Measurements from ENCODE around the gene ERCC4.

The ERCC4 gene

DNA sequence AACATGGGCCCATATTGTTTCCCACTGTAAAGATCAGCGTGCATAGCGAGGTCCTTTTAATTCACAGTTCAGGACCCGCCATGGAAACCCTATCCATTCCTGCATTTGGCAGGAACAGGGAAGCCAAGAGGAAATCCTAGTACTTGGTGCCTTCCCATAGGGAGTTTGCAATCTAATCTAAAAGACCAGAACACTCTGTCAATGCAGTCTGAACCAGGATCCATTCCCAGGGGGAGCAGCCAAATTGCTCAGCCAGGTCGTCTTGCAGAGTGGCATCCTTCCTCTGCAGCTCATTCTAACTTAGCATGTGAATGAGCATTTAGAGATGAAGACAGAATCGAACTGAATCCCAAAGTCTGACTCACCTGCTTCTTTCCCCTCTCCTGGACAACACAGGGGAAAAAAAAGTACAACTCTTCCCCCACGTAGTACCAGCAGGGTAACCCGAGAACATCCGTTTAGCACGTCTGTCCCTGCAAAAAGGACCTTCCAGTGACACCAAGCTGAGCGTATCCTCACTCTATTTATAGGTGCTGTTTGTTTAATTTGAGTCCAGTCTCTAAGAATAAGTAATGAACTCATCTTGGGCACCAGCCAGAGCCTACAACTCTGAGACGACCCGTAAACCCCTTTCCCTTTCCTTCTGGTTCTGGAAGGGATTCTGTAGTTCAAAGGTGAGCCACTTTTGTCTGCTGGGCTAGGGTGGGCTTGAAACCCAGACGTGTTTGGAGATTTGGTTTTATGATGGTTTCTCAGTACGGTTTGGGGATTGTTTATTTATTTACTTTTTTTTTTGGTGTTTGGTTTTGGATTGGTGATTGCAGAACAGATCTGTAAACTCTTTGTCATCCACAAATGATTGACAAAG, 74.5 kb downstream of the ERCC4 start:
- DNase-seq (ENCODE audit: low read depth in 2 of 2), result no peak

DNA sequence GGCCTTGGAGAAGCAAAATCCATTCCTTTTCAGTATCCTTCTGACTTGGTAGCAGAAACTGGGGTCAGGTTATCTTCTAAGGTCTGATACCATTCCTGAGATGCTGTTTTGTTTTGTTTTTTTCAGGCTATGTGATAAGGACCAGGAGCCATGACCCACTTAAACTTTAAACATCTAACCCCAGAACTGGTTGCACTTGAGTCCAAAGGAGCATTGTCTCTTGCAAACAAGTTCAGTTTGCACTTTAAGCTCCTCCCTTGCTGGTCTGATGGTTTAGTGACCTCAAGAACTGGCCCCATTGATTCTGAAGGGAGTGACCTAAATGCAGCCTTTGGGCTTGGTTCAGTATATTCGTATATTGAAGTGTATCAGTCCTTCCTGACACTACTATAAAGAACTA, 75.2 kb downstream of the ERCC4 start:
- DNase-seq (ENCODE audit: low read depth in 2 of 2), result no peak

DNA sequence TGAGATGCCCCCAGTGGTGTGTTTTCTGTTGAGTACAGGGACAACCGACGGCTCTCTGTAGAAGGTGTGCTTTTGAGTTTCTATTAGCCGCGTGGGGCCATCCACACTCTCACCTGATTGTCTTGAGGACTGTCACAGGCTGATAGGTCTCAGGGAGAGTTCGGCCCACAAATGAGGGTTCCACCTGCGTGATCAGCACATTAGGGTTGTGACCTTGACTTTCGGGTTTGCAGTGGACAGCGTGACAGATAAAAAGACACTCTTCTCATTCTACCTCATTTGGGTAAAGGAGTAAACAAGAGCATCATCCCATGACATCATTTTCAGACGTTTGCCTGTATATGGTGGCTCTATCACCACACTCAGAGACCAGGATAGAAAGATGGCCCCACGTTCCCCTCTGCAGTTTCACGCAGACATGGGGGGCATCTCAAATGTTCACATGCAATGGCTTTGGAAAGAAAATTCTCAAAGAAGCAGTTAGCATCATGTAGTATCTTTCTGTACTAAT, 76.9 kb downstream of the ERCC4 start:
- no peak for DNase-seq (ENCODE audit: low read depth in 2 of 2)

DNA sequence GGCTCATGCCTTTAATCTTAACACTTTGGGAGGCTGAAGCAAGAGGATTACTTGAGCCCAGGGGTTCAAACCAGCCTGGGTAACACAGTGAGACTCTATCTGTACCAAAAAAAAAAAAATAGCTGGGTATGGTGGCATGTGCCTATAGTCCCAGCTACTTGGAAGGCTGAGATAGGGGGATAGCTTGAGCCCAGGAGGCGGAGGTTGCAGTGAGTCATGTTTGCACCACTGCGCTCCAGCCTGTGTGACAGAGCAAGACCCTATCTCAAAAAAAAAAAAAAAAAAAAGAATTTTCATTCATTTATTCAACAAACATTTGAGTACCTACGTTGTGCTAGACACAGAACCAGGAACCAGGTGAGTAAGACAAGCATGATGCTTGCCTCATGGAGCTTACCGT, 77.6 kb downstream of the ERCC4 start:
- no peak for DNase-seq (ENCODE audit: low read depth in 2 of 2)

DNA sequence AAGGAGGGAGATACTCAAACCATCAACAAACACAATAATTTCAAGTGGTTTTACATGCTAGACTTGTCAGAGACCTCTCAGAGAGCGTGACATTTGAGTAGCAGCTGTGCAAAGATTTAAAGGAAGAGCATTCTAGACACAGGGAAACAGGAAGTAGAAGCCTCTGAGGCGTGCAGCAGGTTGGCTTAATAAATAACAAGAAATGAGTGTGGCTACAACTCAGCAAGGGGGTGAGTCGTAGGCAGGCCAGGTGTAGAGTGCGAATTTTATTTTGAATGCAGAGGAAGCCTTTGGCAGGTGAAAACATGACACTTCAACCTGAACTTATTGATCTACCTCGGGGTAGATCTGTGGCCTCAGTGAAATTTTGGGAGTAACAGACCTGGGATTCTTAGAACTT, 78.0 kb downstream of the ERCC4 start:
- no peak for DNase-seq (ENCODE audit: low read depth in 2 of 2)

DNA sequence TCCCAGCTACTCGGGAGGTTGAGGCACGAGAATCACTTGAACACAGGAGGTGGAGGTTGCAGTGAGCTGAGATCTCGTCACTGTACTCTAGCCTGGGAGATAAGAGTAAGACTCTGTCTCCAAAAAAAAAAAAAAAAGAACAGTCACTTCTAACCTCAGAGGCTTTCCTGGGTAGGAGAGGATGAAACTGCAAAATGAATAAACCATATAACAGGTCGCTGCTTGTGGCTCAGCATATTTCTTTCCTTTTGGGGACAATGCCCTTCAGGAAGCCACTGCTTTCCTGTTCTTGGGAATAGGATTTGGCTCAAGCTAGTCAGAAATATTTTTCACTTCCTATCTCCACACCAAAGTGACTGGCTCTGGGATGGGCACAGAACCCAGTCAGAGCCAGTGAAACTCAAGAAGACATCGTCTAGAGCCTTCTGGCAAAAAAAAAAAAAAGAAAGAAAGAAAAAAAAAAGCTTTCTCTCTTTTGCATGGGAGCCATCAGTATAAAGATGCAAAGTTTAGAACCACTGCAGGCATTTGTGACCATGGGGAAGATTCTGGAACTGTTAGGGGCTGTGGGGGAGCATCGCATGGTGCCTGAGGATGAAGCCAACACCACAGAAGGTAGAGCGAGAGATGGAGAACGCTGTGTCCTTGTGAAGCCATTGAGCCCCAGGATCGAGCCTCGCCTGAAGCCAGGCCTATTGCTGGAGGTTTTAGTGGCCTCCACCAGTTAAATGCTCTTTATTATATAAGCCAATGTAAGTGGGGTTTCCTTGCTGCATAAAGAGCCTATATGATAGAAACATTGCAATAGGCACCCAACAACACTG, 79.3 kb downstream of the ERCC4 start:
- no peak for DNase-seq (ENCODE audit: low read depth in 2 of 2)

DNA sequence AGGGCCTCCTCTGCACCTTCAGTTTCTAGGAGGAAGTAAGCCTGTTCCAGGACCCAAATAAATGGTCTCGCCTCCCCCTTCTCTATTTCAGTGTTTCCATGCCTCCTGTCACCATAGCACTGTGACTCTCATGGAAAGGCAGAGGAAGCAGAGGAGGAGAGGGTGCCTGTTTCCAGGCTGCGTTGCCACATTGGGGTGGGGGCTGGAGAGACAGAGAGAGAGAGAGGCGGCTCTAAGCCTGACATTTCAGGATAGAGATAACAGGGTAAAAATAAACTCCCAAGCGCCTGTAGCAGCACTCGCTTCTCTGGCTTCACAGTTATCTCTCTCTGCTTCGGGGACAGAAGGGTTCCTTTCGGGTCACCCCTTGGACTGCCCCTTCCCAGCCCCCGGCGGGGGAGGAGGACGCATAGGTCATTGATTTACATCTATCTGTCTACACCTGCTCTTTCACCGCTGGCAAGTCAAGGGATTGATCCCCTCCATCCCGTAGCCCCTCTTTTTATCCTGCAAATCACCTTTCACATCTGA, 80.0 kb downstream of the ERCC4 start:
- no peak for DNase-seq (ENCODE audit: low read depth in 2 of 2)

DNA sequence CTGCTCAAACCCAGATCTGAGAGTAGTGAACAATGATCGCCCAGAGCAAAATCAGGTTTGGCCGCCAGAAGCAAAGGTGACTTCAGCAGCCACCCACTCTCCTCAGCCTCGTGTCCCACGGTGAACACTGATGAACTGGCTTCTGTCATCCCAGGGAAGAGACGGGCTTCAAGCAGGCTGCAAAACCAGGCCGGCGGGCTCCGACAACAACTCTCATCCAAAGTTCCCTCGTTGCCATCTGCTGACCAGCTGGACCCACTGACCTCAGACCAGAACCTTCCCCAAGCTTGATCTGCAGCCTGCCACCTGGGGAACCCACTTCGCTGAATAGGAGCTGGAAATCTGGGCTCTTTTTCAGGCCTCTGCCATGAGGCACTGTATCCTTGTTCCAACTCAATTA, 81.6 kb downstream of the ERCC4 start:
- no peak for DNase-seq (ENCODE audit: low read depth in 2 of 2)
